ENCODE measurements around the gene LEF1.

LEF1 gene

GRCh38 chr4:108044951-108045686, 123.6 kb downstream of the LEF1 start:
- TF ChIP-seq GATA3 (IDR thresholded peaks at IDR 0.05; ENCODE audit: low read depth, low read length): no peak
- TF ChIP-seq GATA2 (IDR thresholded peaks at IDR 0.05; ENCODE audit: low read depth, low read length): no peak

DNA sequence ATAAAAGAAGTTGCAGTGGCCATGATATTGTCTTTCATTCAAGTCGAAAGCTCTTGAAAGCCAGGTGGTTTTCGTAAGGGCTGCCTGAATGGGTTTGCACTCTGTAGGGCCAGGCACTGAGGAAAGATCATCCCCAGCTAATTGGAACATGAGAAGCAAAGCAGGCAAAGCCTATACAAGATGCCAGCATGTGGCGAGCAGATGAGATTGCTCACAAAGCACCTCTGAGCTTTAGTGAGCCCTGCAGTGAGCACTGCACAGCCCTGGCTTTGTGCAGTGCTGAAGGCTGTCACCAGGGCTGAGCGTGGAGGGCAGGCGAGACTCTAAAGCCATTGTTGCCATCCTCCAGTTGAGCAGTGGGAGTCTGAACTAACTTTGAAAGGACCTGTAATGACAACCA, 125.2 kb downstream of the LEF1 start:
- TF ChIP-seq GATA3 (IDR thresholded peaks at IDR 0.05; ENCODE audit: low read depth, low read length): no peak
- TF ChIP-seq GATA2 (IDR thresholded peaks at IDR 0.05; ENCODE audit: low read depth, low read length): no peak

- TF ChIP-seq GATA2 (IDR thresholded peaks at IDR 0.05; ENCODE audit: low read depth, low read length): no peak
- TF ChIP-seq GATA3 (IDR thresholded peaks at IDR 0.05; ENCODE audit: low read depth, low read length): no peak
These were observed 125.8 kb downstream of the LEF1 start for GRCh38 chr4:108042927-108043326.

DNA sequence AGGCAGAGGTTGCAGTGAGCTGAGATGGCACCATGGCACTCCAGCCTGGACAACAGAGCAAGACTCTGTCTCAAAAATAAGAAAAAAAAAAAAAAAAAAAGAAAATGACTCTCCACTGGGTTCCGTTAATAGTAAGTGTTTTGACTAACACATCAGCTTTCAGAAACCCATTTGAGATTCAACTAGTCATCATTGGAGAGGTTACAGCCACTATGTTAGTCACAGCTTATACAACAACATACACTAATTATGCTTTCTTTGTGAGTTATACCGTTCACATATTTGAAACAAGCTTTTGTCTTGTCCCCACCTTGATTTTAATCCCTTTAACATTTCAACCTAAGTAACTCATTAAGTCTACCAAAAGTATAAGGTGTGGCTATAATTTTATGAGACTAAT, 130.8 kb downstream of the LEF1 start:
- TF ChIP-seq GATA3 (IDR thresholded peaks at IDR 0.05; ENCODE audit: low read depth, low read length): no peak

DNA sequence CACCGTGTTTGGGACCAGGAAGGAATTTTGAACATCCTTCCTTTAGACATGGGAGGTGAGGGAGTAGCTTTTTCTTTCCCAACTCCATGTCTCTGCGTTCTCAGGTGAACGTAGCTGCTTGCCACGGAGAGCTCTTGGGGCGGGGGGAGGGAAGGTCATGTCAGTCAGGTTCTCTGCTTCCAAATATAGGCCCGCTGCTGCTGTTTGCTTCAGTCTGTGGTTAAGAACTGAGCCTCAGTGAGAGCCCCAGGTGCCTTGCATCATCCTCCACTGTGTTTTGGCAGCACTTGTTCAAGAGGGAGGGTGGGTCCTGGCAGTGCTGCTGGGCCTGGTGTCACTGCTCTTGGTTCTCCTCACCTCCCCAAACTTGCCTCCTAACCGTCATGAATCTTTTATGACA, 132.5 kb downstream of the LEF1 start:
- TF ChIP-seq GATA2 (IDR thresholded peaks at IDR 0.05; ENCODE audit: low read depth, low read length) (no peak), GATA3 (IDR thresholded peaks at IDR 0.05; ENCODE audit: low read depth, low read length) (no peak)

GRCh38 chr4:108035691-108036090, 133.0 kb downstream of the LEF1 start:
- TF ChIP-seq GATA2 (IDR thresholded peaks at IDR 0.05; ENCODE audit: low read depth, low read length) (no peak), GATA3 (IDR thresholded peaks at IDR 0.05; ENCODE audit: low read depth, low read length) (no peak)

DNA sequence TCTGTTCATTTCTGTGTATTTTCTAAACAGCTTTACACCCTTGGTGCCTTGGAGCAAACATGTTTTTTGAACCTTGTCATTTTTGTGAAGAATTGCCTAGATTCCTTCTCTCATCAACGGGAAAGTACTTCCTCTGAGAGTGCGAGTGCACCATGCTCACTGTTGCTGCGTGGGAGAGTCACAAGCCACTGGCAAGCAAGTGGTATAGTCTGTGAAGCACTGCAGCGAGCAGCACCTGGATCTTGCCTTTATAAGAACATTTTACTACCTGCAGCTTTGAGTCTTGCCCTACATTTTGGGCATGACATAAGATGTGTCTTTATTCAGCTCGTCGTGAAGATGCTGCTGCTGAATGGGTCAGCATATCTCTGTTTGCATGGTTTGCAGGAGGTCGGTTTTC, 134.2 kb downstream of the LEF1 start:
- TF ChIP-seq GATA3 (IDR thresholded peaks at IDR 0.05; ENCODE audit: low read depth, low read length): no peak
- no peak for TF ChIP-seq GATA2 (IDR thresholded peaks at IDR 0.05; ENCODE audit: low read depth, low read length)

- TF ChIP-seq GATA2 (IDR thresholded peaks at IDR 0.05; ENCODE audit: low read depth, low read length) (no peak), GATA3 (IDR thresholded peaks at IDR 0.05; ENCODE audit: low read depth, low read length) (no peak)
These were observed 135.4 kb downstream of the LEF1 start for GRCh38 chr4:108033348-108033747.

GRCh38 chr4:108031427-108032083, 137.2 kb downstream of the LEF1 start:
- TF ChIP-seq GATA3 (IDR thresholded peaks at IDR 0.05; ENCODE audit: low read depth, low read length) (no peak), GATA2 (IDR thresholded peaks at IDR 0.05; ENCODE audit: low read depth, low read length) (no peak)

- no peak for TF ChIP-seq GATA2 (IDR thresholded peaks at IDR 0.05; ENCODE audit: low read depth, low read length)
- no peak for TF ChIP-seq GATA3 (IDR thresholded peaks at IDR 0.05; ENCODE audit: low read depth, low read length)
These were observed 138.4 kb downstream of the LEF1 start for GRCh38 chr4:108030332-108030731.

DNA sequence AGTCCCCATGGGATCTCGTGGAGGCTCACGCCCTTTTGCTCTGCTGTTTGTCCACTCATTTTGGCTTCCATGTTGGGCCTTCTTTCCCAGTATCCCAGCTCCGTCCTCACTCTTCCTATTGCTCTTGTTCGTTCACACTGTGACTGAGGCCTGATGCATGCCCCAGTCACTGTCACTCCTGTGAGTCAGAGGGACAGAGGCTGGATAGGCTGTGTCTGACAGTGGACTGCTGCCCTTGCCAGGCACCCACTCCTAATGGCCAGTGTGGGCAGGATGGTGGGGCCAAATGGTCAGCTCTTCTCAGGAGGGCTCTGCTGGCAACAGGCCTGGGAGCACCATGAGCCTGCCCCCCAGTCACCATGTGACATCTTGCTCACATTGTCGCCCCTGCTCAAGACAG, 139.0 kb downstream of the LEF1 start:
- TF ChIP-seq GATA3 (IDR thresholded peaks at IDR 0.05; ENCODE audit: low read depth, low read length) (no peak), GATA2 (IDR thresholded peaks at IDR 0.05; ENCODE audit: low read depth, low read length) (no peak)

GRCh38 chr4:108029016-108029720, 139.6 kb downstream of the LEF1 start:
- TF ChIP-seq GATA2 (IDR thresholded peaks at IDR 0.05; ENCODE audit: low read depth, low read length) (no peak), GATA3 (IDR thresholded peaks at IDR 0.05; ENCODE audit: low read depth, low read length) (no peak)

- TF ChIP-seq GATA2 (IDR thresholded peaks at IDR 0.05; ENCODE audit: low read depth, low read length): no peak
- no peak for TF ChIP-seq GATA3 (IDR thresholded peaks at IDR 0.05; ENCODE audit: low read depth, low read length)
These were observed 143.9 kb downstream of the LEF1 start for GRCh38 chr4:108024878-108025165.

- no peak for TF ChIP-seq GATA2 (IDR thresholded peaks at IDR 0.05; ENCODE audit: low read depth, low read length)
- TF ChIP-seq GATA3 (IDR thresholded peaks at IDR 0.05; ENCODE audit: low read depth, low read length): no peak
These were observed 144.5 kb downstream of the LEF1 start for GRCh38 chr4:108024085-108024877.
